IPS-20b (cell line): ENCODE data around the gene GSTA2.
"Not testable (repeated sequence)": the region's sequence is repeated elsewhere in the genome, so short reads cannot be mapped to it uniquely, and the experiment has no call there.

Experiments
- H3K27ac ChIP-seq: one replicate; pipeline ENCODE4 v1.5.1; 2013; ENCODE audit warnings: low read length
- H3K27me3 ChIP-seq: 2 replicates; pipeline ENCODE4 v1.6.1; 2013; ENCODE audit warnings: mild to moderate bottlenecking, low read length, inconsistent platforms; ENCODE audit not compliant: insufficient read depth
- H3K36me3 ChIP-seq: 2 replicates; pipeline ENCODE4 v1.6.1; 2013; ENCODE audit warnings: low read depth, mild to moderate bottlenecking, inconsistent platforms, low read length, moderate library complexity; ENCODE audit not compliant: insufficient read depth
- H3K4me1 ChIP-seq: 2 replicates; pipeline ENCODE4 v1.6.1; 2013; ENCODE audit warnings: mild to moderate bottlenecking, control low read depth, inconsistent platforms, low read length, moderate library complexity; ENCODE audit not compliant: insufficient read depth
- H3K4me3 ChIP-seq: 2 replicates; pipeline ENCODE4 v1.5.1; 2013; ENCODE audit warnings: mild to moderate bottlenecking, low read length, inconsistent platforms
- H3K9ac ChIP-seq: 2 replicates; pipeline ENCODE4 v1.6.1; 2013; ENCODE audit warnings: low read depth, mild to moderate bottlenecking, inconsistent platforms, low read length, moderate library complexity
- H3K9me3 ChIP-seq: 2 replicates; pipeline ENCODE4 v1.6.1; 2013; ENCODE audit warnings: mild to moderate bottlenecking, low read depth, low read length, inconsistent platforms; ENCODE audit not compliant: insufficient read depth

Gene GSTA2

GRCh38 chr6:52720321-52720720 is 43.0 kb downstream of the GSTA2 start:
- Histone ChIP-seq H3K27ac (no peak overlapping the region), H3K9ac (no peak overlapping the region), H3K36me3 (no peaks in the 10 kb centered on the region), H3K4me1 (no peaks in the 10 kb centered on the region), H3K4me3 (no peak overlapping the region), H3K27me3 (no peaks in the 10 kb centered on the region), H3K9me3 (no peaks in the 10 kb centered on the region)

- Histone ChIP-seq H3K27me3 (no peaks in the 10 kb centered on the region), H3K4me1 (no peaks in the 10 kb centered on the region), H3K27ac (no peak overlapping the region), H3K4me3 (no peak overlapping the region), H3K9ac (no peak overlapping the region), H3K9me3 (no peaks in the 10 kb centered on the region), H3K36me3 (no peaks in the 10 kb centered on the region)
Observed at GRCh38 chr6:52718550-52718949, 44.7 kb downstream of the GSTA2 start.

- not testable (repeated sequence) for H3K27me3 ChIP-seq
Observed at GRCh38 chr6:52714761-52715160, 48.5 kb downstream of the GSTA2 start.

GRCh38 chr6:52712136-52712535 is 51.1 kb downstream of the GSTA2 start:
- Histone ChIP-seq H3K9ac (no peak overlapping the region), H3K4me1 (no peaks in the 10 kb centered on the region), H3K27ac (no peak overlapping the region), H3K4me3 (no peak overlapping the region), H3K27me3 (no peaks in the 10 kb centered on the region), H3K9me3 (peaks cover 8% of the 10 kb centered on the region), H3K36me3 (no peaks in the 10 kb centered on the region)

More at GRCh38 chr6:52714761-52715160, 48.5 kb downstream of the GSTA2 start:
- not testable (repeated sequence) for H3K9ac ChIP-seq, H3K36me3 ChIP-seq, H3K4me3 ChIP-seq, H3K9me3 ChIP-seq, H3K27ac ChIP-seq, H3K4me1 ChIP-seq

- H3K4me1 ChIP-seq = no peaks in the 10 kb centered on the region
- no peak overlapping the region for H3K4me3 ChIP-seq
- H3K9me3 ChIP-seq = peaks cover 13% of the 10 kb centered on the region
- H3K27me3 ChIP-seq = no peaks in the 10 kb centered on the region
- no peaks in the 10 kb centered on the region for H3K36me3 ChIP-seq
- H3K27ac ChIP-seq = no peak overlapping the region
- no peak overlapping the region for H3K9ac ChIP-seq
Observed at GRCh38 chr6:52707963-52708680, 55.2 kb downstream of the GSTA2 start.

GRCh38 chr6:52706001-52706400 is 57.3 kb downstream of the GSTA2 start:
- H3K36me3 ChIP-seq = no peaks in the 10 kb centered on the region
- peaks cover 13% of the 10 kb centered on the region for H3K9me3 ChIP-seq

DNA sequence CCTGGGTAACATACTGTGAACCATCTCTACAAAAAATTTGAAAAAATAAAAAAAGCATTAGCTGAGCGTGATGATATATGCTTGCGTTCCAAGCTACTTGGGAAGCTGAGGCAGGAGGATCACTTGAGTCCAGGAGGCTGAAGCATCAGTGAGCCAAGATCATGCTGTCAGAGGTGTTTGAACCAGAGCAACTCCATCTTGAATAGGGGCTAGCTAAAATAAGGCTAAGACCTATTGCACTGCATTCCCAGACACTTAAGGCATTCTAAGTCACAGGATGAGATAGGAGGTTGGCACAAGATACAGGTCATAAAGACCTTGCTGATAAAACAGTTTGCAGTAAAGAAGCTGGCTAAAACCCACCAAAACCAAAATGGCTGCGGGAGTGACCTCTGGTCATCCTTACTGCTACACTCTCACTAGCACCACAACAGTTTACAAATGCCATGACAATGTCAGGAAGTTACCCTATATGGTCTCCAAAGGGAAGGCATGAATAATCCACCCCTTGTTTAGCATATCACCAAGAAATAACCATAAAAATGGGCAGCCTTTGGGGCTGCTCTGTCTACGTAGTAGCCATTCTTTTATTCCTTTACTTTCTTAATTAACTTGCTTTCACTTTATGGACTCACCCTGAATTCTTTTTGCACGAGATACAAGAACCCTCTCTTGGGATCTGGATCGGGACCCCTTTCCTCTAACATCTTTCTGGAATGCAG is 58.3 kb downstream of the GSTA2 start:
- not testable (repeated sequence) for H3K27ac ChIP-seq, H3K27me3 ChIP-seq, H3K9ac ChIP-seq, H3K36me3 ChIP-seq, H3K4me3 ChIP-seq, H3K4me1 ChIP-seq
- H3K9me3 ChIP-seq = peaks cover 13% of the 10 kb centered on the region

More at GRCh38 chr6:52706001-52706400, 57.3 kb downstream of the GSTA2 start:
- H3K27ac ChIP-seq = no peak overlapping the region
- H3K27me3 ChIP-seq = no peaks in the 10 kb centered on the region
- H3K9ac ChIP-seq = no peak overlapping the region
- H3K4me3 ChIP-seq = no peak overlapping the region
- no peaks in the 10 kb centered on the region for H3K4me1 ChIP-seq

- no peaks in the 10 kb centered on the region for H3K36me3 ChIP-seq
- H3K4me3 ChIP-seq = no peak overlapping the region
- H3K9ac ChIP-seq = no peak overlapping the region
- no peak overlapping the region for H3K27ac ChIP-seq
- H3K9me3 ChIP-seq = peaks cover 13% of the 10 kb centered on the region
- no peaks in the 10 kb centered on the region for H3K27me3 ChIP-seq
- no peaks in the 10 kb centered on the region for H3K4me1 ChIP-seq
Observed at GRCh38 chr6:52704060-52704459, 59.2 kb downstream of the GSTA2 start.
